Activated B cell treated with CpG ODN at 0.5 μM for 24 hours (primary cell): ENCODE measurements around the gene COL4A6. TPM values are rescaled to one million over a fixed set of nuclear protein-coding genes. Genes with fewer than 3 reads are reported as not detected.

ENCODE experiments used
- ATAC-seq: fragments of 200-7000 bp; cut with Tn5 transposase; one replicate; pipeline ENCODE4 v1.10.0; 2021; ENCODE audit warnings: low read depth, mild to moderate bottlenecking, moderate library complexity
- CTCF ChIA-PET: fragments of 350-600 bp; sonication (Branson Sonifier 250); formaldehyde crosslinking; loops from one replicate; lab custom pipeline; 2021; ENCODE audit warnings: antibody characterized with exemption; lab: Charles Lee
- POLR2A ChIA-PET: fragments of 350-600 bp; sonication (Branson Sonifier 250); formaldehyde crosslinking; loops from one replicate; lab custom pipeline; 2021; ENCODE audit warnings: antibody characterized with exemption; lab: Charles Lee
- DNase-seq: peaks from one replicate; pipeline ENCODE4 v3.0.0; 2022
- H3K27ac Mint-ChIP-seq: one replicate; pipeline ENCODE4 v1.8.0; 2020; ENCODE audit warnings: mixed read lengths
- H3K27me3 Mint-ChIP-seq: one replicate; pipeline ENCODE4 v1.8.0; 2021; ENCODE audit warnings: mixed read lengths
- H3K36me3 Mint-ChIP-seq: one replicate; pipeline ENCODE4 v1.8.0; 2021; ENCODE audit warnings: low read depth, mixed read lengths
- H3K4me1 Mint-ChIP-seq: one replicate; pipeline ENCODE4 v1.8.0; 2021; ENCODE audit warnings: mixed read lengths
- H3K4me3 Mint-ChIP-seq: one replicate; pipeline ENCODE4 v1.8.0; 2020; ENCODE audit warnings: mild to moderate bottlenecking, mixed read lengths
- H3K9me3 Mint-ChIP-seq: one replicate; pipeline ENCODE4 v1.8.0; 2020; ENCODE audit warnings: mixed read lengths
- intact Hi-C: fragments of 100-400 bp; cut with micrococcal nuclease; formaldehyde crosslinking; loops from one replicate; pipeline ENCODE4 v1.15.1; 2024
- total RNA-seq: library from RNA; stranded (reverse); gene quantifications from 2 replicates; pipeline ENCODE4 v1.2.3, GENCODE V29; 2022
- TF ChIP-seq, protein P1 (sequence below): fragments of 200-600 bp; IDR thresholded peaks from one replicate; pipeline ENCODE4 v1.8.0; 2022; ENCODE audit warnings: antibody characterized with exemption, mild to moderate bottlenecking

Gene COL4A6
- total RNA-seq, 1 donor from 2014 or later, result not detected

DNA sequence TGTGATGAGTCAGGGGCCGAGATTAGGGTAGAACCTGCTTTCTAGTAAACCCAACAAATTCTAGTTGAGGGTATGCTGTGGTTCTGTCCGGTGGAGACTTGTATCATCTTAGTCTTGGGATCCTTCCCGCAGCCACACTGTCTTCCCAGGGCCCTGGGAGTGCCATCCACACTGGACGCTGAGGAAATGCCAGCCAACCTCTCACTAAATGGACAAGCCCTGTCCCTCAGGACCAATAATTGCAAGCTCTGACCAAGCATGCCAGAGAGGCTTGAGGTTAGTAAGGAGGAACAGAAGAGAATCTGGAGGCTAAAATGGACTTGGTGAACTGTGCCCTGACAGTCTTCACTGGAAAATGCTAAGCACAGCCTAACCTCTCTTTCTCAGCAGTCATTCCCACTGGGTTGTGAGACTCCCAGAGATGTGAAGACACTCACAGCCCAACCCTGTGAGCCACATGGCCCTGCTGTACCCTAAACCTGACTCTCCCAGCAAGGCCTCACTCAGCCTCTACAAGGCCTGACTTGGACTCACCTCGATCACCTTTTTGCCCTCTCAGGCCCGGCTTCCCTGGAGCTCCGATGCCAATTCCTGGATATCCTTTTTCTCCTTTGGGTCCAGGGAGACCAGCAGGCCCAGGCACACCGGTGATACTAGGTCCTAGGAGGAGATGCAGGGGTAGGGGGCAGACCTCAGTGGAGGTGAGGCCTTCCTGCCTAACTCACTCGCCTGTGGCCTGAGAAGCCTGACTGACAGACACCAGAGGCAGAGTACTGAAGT lies 269.1 kb downstream of the COL4A6 start:
- H3K36me3 Mint-ChIP-seq, result no peaks in the 10 kb centered on the region
- H3K4me3 Mint-ChIP-seq, result no peak overlapping the region
- ATAC-seq (no peak), DNase-seq (no peak)
- H3K27me3 Mint-ChIP-seq, result no peaks in the 10 kb centered on the region
- no peaks in the 10 kb centered on the region for H3K9me3 Mint-ChIP-seq
- POLR2A ChIA-PET, result no interaction called here
- H3K4me1 Mint-ChIP-seq, result no peaks in the 10 kb centered on the region
- no peak overlapping the region for H3K27ac Mint-ChIP-seq
- intact Hi-C loops, result no loop called here
- TF ChIP-seq, protein P1, sequence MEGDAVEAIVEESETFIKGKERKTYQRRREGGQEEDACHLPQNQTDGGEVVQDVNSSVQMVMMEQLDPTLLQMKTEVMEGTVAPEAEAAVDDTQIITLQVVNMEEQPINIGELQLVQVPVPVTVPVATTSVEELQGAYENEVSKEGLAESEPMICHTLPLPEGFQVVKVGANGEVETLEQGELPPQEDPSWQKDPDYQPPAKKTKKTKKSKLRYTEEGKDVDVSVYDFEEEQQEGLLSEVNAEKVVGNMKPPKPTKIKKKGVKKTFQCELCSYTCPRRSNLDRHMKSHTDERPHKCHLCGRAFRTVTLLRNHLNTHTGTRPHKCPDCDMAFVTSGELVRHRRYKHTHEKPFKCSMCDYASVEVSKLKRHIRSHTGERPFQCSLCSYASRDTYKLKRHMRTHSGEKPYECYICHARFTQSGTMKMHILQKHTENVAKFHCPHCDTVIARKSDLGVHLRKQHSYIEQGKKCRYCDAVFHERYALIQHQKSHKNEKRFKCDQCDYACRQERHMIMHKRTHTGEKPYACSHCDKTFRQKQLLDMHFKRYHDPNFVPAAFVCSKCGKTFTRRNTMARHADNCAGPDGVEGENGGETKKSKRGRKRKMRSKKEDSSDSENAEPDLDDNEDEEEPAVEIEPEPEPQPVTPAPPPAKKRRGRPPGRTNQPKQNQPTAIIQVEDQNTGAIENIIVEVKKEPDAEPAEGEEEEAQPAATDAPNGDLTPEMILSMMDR, result no peak
- CTCF ChIA-PET, result no interaction called here

DNA sequence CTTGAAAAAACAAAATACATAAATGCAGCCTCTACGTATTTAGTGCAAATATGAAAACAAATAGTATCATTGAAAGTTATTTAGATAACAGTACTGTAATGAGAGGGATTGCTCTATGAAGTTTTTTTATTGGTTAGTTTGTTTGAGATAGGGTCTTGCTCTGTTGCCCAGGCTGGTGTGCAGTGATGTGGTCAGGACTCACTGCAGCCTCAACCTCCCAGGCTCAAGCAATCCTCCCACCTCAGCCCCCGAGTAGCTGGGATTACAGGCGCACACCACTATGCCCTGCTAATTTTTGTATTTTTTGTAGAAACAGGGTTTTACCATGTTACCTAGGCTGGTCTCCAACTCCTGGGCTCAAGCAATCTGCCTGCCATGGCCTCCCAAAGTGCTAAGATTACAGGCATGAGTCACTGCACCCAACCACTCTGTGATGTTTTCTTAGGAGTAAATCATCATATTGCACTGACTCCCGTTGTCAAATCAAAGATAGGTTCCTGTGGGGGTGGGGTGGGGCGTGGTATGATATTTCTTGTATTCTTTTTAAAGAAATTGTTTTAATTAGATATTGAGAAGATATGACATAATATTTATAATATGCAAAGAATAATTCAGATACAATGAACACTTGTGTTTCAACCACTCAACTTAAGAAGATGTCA lies 270.9 kb downstream of the COL4A6 start:
- no peaks in the 10 kb centered on the region for H3K4me1 Mint-ChIP-seq
- CTCF ChIA-PET, result no interaction called here
- no peaks in the 10 kb centered on the region for H3K36me3 Mint-ChIP-seq
- intact Hi-C loops, result no loop called here
- H3K27me3 Mint-ChIP-seq, result no peaks in the 10 kb centered on the region
- H3K4me3 Mint-ChIP-seq, result no peak overlapping the region
- H3K27ac Mint-ChIP-seq, result no peak overlapping the region
- ATAC-seq (no peak), DNase-seq (no peak)
- TF ChIP-seq, protein P1, result no peak
- POLR2A ChIA-PET, result no interaction called here
- H3K9me3 Mint-ChIP-seq, result no peaks in the 10 kb centered on the region

DNA sequence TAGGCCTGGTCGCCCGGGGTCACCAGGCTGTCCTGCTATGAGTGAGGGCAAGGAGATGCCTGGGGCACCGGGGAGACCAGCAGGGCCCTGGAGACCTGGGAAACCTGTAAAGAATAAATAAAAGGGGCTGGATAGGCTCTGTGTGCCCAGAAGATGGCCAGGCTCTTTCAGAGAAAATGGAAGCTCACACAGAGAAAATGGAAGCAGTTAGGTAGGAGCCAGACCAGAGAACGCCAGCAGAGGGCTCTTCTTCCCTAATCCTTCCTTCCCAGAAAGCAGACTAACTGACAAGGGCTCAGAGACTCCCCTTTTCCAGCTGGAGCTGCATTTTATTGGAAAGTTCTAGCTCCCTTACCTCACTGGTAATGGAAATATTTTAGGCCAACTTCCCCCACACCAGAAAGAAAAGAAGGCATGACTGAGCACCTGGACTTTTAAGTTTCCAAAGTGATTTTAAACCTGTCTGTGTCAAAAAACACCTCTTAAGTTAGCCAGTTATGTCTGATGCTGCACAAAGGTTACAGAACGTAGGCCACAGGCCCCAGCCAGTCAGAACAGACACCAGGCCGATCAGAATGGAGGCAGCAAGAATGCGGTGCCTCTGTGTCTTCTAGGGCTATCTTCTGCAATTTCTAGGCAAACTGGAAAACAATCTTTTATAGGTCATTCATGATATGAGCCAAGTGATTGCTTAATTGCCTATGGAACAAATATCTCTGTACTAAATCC lies 272.7 kb downstream of the COL4A6 start:
- intact Hi-C loops, result no loop called here
- Mint-ChIP-seq H3K36me3 (no peaks in the 10 kb centered on the region), H3K4me1 (no peaks in the 10 kb centered on the region), H3K9me3 (no peaks in the 10 kb centered on the region), H3K27me3 (no peaks in the 10 kb centered on the region), H3K4me3 (no peak overlapping the region), H3K27ac (no peak overlapping the region)
- ChIA-PET POLR2A (no interaction called here), CTCF (no interaction called here)
- ATAC-seq, result no peak
- no peak for DNase-seq
- TF ChIP-seq, protein P1, result no peak

DNA sequence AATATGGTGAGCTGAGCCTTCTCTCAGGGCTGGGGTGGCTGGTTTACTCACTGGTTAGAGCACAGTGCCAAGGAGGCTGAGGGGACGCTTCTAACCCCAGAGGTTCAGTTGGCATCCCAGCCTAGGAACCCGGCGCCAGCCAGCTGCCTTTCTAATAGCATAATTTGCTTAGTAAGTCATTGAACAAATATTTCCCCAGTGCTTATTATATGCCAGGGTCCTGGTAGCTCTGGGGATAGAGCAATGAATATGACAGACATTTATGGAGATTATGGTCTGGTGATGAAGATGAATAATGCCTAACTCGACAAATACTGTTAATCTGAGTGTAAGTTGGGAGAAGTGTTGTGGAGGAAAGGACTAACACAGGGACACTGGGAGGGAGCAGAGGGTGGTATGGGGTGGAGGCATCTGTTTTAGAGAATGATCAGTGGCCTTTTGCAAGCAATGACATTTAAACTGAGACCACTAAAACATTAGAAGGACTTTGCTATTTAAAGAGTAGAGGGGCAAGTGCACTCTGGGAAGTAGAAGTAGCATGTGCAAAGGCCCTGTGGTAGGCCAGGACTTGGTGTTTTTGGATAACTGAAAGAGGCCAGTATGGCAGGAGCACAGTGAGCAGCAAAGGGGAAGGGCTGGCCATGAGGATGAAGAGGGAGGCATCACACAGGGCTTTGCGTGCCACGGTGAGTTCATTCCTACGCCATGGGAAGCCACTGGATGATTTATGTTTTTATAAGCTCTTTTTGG lies 274.7 kb downstream of the COL4A6 start:
- Mint-ChIP-seq H3K27ac (no peak overlapping the region), H3K27me3 (no peaks in the 10 kb centered on the region), H3K9me3 (no peaks in the 10 kb centered on the region), H3K4me3 (no peak overlapping the region), H3K36me3 (no peaks in the 10 kb centered on the region), H3K4me1 (no peaks in the 10 kb centered on the region)
- TF ChIP-seq, protein P1, result no peak
- DNase-seq, result no peak
- no peak for ATAC-seq
- CTCF ChIA-PET, result no interaction called here
- POLR2A ChIA-PET, result no interaction called here
- intact Hi-C loops, result no loop called here
